GF-D8 (cell line): Measurements from ENCODE around the gene ITGB3.

Experiments
- DNase-seq: peaks from one replicate; lab custom pipeline; 2025; lab: John Stamatoyannopoulos, UW

The ITGB3 gene

GRCh38 chr17:47276444-47276843 lies 22.8 kb downstream of the ITGB3 start:
- no peak for DNase-seq

GRCh38 chr17:47276868-47277267 lies 23.2 kb downstream of the ITGB3 start:
- no peak for DNase-seq

GRCh38 chr17:47277921-47278320 lies 24.3 kb downstream of the ITGB3 start:
- no peak for DNase-seq

- no peak for DNase-seq
Observed at GRCh38 chr17:47278561-47278960, 24.9 kb downstream of the ITGB3 start.

GRCh38 chr17:47279062-47279801 lies 25.6 kb downstream of the ITGB3 start:
- no peak for DNase-seq

GRCh38 chr17:47280072-47280811 lies 26.6 kb downstream of the ITGB3 start:
- no peak for DNase-seq

- DNase-seq: no peak
Observed at GRCh38 chr17:47281216-47281615, 27.6 kb downstream of the ITGB3 start.

GRCh38 chr17:47285003-47285402 lies 31.4 kb downstream of the ITGB3 start:
- no peak for DNase-seq

GRCh38 chr17:47286198-47286914 lies 32.7 kb downstream of the ITGB3 start:
- no peak for DNase-seq

GRCh38 chr17:47287068-47287467 lies 33.4 kb downstream of the ITGB3 start:
- DNase-seq: no peak

GRCh38 chr17:47287639-47288038 lies 34.0 kb downstream of the ITGB3 start:
- DNase-seq: no peak

- DNase-seq: no peak
Observed at GRCh38 chr17:47288531-47289116, 35.0 kb downstream of the ITGB3 start.

- no peak for DNase-seq
Observed at GRCh38 chr17:47289302-47289701, 35.7 kb downstream of the ITGB3 start.

- DNase-seq: no peak
Observed at GRCh38 chr17:47290870-47291241, 37.2 kb downstream of the ITGB3 start.

- no peak for DNase-seq
Observed at GRCh38 chr17:47291242-47291873, 37.7 kb downstream of the ITGB3 start.

GRCh38 chr17:47292206-47292605 lies 38.6 kb downstream of the ITGB3 start:
- no peak for DNase-seq

GRCh38 chr17:47295037-47295873 lies 41.6 kb downstream of the ITGB3 start:
- DNase-seq: no peak

GRCh38 chr17:47295874-47296255 lies 42.2 kb downstream of the ITGB3 start:
- DNase-seq: no peak

GRCh38 chr17:47297661-47298400 lies 44.2 kb downstream of the ITGB3 start:
- no peak for DNase-seq

GRCh38 chr17:47298712-47299111 lies 45.1 kb downstream of the ITGB3 start:
- DNase-seq: no peak
